Neural cell (in vitro differentiated cells): ENCODE data around the gene MT4.

Experiments
- EP300 ChIP-seq: fragments of 450-650 bp; conservative IDR thresholded peaks from 2 replicates; pipeline ENCODE4 v1.6.1; 2014; ENCODE audit warnings: antibody characterized with exemption, mild to moderate bottlenecking, moderate library complexity; ENCODE audit not compliant: poor library complexity, severe bottlenecking
- EZH2 ChIP-seq: fragments of 200-600, 300-800 bp; shearing (Covaris generic), sonication (generic); IDR thresholded peaks from 2 replicates; pipeline ENCODE4 v1.6.1; 2014; ENCODE audit warnings: antibody characterized with exemption, low read length, borderline replicate concordance, mild to moderate bottlenecking; ENCODE audit not compliant: insufficient read depth, poor library complexity, severe bottlenecking
- MXI1 ChIP-seq: fragments of 450-650 bp; conservative IDR thresholded peaks from 2 replicates; pipeline ENCODE4 v1.6.1; 2014; ENCODE audit warnings: antibody characterized with exemption, mild to moderate bottlenecking; ENCODE audit not compliant: poor library complexity, severe bottlenecking
- POLR2AphosphoS5 ChIP-seq: IDR thresholded peaks from 2 replicates; pipeline ENCODE4 v1.6.1; 2012
- RAD21 ChIP-seq: fragments of 450-650 bp; conservative IDR thresholded peaks from 2 replicates; pipeline ENCODE4 v1.6.1; 2014; ENCODE audit warnings: antibody characterized with exemption, mild to moderate bottlenecking, moderate library complexity
- TF ChIP-seq, protein P1 (sequence below): fragments of 450-650 bp; IDR thresholded peaks from 2 replicates; pipeline ENCODE4 v1.5.1; 2014; ENCODE audit warnings: antibody characterized with exemption, mild to moderate bottlenecking, moderate library complexity; ENCODE audit not compliant: poor library complexity, severe bottlenecking

DNA sequence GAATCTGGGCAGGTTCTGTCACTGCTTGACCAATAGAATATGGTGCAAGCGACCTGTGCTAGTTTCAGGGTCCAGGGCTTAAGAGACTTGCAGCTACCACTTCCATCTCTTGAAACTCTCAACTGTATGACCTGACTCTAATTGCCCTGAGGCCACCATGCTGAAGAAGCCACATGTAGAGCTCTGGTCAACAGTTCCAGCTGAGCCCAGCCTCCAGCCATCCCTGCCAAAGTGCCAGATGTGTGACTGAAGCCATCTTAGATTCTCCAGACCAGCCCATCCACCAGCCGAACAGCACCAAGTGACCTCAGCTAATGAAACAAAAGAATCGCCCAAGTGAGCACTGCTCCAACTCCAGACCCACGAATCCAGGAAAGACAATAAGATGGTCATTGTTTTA lies 40.1 kb downstream of the MT4 start:
- TF ChIP-seq EP300 (no peak), RAD21 (no peak), MXI1 (no peak), POLR2AphosphoS5 (no peak), EZH2 (no peak)
- TF ChIP-seq, protein P1, sequence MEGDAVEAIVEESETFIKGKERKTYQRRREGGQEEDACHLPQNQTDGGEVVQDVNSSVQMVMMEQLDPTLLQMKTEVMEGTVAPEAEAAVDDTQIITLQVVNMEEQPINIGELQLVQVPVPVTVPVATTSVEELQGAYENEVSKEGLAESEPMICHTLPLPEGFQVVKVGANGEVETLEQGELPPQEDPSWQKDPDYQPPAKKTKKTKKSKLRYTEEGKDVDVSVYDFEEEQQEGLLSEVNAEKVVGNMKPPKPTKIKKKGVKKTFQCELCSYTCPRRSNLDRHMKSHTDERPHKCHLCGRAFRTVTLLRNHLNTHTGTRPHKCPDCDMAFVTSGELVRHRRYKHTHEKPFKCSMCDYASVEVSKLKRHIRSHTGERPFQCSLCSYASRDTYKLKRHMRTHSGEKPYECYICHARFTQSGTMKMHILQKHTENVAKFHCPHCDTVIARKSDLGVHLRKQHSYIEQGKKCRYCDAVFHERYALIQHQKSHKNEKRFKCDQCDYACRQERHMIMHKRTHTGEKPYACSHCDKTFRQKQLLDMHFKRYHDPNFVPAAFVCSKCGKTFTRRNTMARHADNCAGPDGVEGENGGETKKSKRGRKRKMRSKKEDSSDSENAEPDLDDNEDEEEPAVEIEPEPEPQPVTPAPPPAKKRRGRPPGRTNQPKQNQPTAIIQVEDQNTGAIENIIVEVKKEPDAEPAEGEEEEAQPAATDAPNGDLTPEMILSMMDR = no peak
